ENCODE data around the gene DIAPH2.

- TF ChIP-seq, protein P1, sequence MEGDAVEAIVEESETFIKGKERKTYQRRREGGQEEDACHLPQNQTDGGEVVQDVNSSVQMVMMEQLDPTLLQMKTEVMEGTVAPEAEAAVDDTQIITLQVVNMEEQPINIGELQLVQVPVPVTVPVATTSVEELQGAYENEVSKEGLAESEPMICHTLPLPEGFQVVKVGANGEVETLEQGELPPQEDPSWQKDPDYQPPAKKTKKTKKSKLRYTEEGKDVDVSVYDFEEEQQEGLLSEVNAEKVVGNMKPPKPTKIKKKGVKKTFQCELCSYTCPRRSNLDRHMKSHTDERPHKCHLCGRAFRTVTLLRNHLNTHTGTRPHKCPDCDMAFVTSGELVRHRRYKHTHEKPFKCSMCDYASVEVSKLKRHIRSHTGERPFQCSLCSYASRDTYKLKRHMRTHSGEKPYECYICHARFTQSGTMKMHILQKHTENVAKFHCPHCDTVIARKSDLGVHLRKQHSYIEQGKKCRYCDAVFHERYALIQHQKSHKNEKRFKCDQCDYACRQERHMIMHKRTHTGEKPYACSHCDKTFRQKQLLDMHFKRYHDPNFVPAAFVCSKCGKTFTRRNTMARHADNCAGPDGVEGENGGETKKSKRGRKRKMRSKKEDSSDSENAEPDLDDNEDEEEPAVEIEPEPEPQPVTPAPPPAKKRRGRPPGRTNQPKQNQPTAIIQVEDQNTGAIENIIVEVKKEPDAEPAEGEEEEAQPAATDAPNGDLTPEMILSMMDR (IDR thresholded peaks at IDR 0.05 in 8 of 11, conservative IDR thresholded peaks at IDR 0.05 in 3 of 11) = no peak
- no peak for TF ChIP-seq POLR2A (IDR thresholded peaks at IDR 0.05)
- no peak for TF ChIP-seq POLR2AphosphoS5 (IDR thresholded peaks at IDR 0.05)
Observed at GRCh38 chrX:97145934-97146333, 461.3 kb downstream of the DIAPH2 start.

Data from spleen (tissue), 7 donors.